Lower leg skin (tissue), 4 donors: ENCODE data around the gene TMPRSS3. TPM values are rescaled to one million over a fixed set of nuclear protein-coding genes. Genes with fewer than 3 reads are reported as not detected.

ENCODE experiments used
- DNase-seq, 2 donors: peaks; one replicate each; pipeline ENCODE4 v3.0.0-alpha.2; 2019; ENCODE audit warnings: low spot score in 2 of 2
- H3K4me3 ChIP-seq: fragments of 200-600 bp; sonication (generic); 2 replicates; pipeline ENCODE4 v1.5.1; 2017; ENCODE audit warnings: mild to moderate bottlenecking, low read depth; ENCODE audit not compliant: poor library complexity, severe bottlenecking
- POLR2A ChIP-seq, 2 donors: fragments of 450-650 bp; IDR thresholded peaks; one replicate each; pipeline ENCODE4 v1.6.1; 2016 to 2017; ENCODE audit warnings: antibody characterized with exemption in 2 of 2, mild to moderate bottlenecking in 1 of 2, moderate library complexity in 1 of 2
- WGBS, 2 donors: methylation state at CpG; one replicate each; pipeline ENCODE4 v1.1.5; 2018; 5-methylcytosine and 5-hydroxymethylcytosine counted together
- intact Hi-C: fragments of 100-400 bp; cut with DNase I; formaldehyde crosslinking; loops from one replicate; pipeline ENCODE4 v1.15.0; 2023; ENCODE audit warnings: low total_unique reads
- total RNA-seq, 4 donors: library from RNA; depleted of rRNA; stranded (reverse); fragments of >200 nt; gene quantifications; one replicate each; pipeline ENCODE4 v1.1.0, GENCODE V29; 2016
- TF ChIP-seq, protein P1 (sequence below), 3 donors: fragments of 450-650 bp; IDR thresholded peaks; one replicate each; pipeline ENCODE4 v1.5.1; 2016; ENCODE audit warnings: antibody characterized with exemption in 3 of 3, mild to moderate bottlenecking in 3 of 3, moderate library complexity in 2 of 3

The TMPRSS3 gene
- total RNA-seq, 4 donors from 2014 or later = 0.19 to 0.78 (median 0.36) TPM

DNA sequence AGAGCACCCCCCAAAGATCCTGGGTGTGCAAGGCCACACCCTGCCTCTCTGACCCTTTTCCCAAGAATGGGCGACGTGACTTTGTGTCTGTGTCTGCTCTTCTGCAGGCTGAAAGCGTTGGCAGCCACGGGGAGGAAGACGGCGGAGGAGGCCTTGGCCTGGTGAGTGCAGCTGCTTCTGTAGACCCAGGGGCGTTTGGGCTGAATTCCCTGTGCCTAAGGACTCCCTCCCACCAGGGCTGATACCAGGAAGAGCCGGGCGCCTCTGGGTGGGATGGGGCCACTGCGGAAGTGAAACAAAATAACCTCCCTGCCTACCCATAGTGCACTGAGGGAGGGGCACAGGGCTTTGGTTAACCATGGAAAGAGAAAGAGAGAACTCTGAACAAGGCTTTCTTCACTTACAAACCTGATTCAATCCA lies 10.4 kb upstream of the TMPRSS3 start:
- 70 to 78% methylated on average over 10 of the region's 10 CpGs for WGBS, 2 donors
- intact Hi-C loops = no loop called here
- DNase-seq = no peak
- H3K4me3 ChIP-seq = no peak overlapping the region
- TF ChIP-seq, protein P1, sequence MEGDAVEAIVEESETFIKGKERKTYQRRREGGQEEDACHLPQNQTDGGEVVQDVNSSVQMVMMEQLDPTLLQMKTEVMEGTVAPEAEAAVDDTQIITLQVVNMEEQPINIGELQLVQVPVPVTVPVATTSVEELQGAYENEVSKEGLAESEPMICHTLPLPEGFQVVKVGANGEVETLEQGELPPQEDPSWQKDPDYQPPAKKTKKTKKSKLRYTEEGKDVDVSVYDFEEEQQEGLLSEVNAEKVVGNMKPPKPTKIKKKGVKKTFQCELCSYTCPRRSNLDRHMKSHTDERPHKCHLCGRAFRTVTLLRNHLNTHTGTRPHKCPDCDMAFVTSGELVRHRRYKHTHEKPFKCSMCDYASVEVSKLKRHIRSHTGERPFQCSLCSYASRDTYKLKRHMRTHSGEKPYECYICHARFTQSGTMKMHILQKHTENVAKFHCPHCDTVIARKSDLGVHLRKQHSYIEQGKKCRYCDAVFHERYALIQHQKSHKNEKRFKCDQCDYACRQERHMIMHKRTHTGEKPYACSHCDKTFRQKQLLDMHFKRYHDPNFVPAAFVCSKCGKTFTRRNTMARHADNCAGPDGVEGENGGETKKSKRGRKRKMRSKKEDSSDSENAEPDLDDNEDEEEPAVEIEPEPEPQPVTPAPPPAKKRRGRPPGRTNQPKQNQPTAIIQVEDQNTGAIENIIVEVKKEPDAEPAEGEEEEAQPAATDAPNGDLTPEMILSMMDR (IDR thresholded peaks at IDR 0.05) = no peak
- TF ChIP-seq POLR2A (IDR thresholded peaks at IDR 0.05) = no peak

DNA sequence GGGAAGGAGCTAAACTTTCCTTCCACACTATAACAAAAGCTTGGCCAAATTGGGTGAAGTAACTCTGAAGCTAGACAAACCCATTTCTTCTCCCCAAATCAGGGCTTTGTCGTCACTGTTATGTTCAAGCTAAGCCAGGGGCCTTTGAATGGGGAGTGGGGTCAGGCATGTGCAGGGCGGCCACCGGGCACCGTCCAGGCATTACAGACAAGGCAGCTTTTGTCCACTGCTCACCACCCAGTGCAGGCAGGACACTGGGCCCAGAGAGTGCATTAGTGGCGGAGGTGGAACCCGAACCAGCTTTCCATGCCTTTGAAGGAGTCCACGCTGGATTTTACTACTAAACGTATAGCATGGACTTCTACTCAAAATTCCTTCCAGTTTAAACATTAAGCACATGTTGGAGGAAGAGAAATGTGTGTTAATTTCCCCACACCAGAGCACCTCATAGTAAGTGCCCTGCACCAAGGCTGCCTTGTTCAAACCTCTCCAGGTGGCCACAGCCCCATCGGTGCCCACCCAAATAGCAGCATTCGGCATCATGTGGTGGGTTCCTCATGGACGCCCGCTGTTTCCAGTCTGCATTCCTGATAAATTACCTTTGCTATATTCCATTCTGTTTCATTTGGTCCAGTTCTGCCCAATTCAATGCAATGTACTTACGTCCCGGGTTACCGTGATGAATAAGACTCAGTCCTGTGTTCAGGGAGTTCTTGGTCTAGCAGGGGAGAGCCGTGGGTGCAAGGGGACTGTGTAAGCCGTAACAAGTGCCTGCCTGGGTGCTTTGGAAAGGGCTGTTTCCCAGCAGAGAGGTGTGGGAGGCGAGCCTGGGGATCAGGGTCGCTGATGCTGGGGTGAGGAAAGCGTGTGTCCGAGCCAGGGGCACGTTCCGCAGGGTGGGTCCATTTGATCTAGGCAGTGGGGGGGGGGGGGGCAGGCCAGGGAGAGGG lies 9.5 kb upstream of the TMPRSS3 start:
- TF ChIP-seq POLR2A (IDR thresholded peaks at IDR 0.05) = no peak
- TF ChIP-seq, protein P1 (IDR thresholded peaks at IDR 0.05) = no peak
- intact Hi-C loops = no loop called here
- no peak overlapping the region for H3K4me3 ChIP-seq
- DNase-seq = no peak
- 93 to 96% methylated on average over 23 of the region's 23 CpGs for whole genome bisulfite sequencing, 2 donors

DNA sequence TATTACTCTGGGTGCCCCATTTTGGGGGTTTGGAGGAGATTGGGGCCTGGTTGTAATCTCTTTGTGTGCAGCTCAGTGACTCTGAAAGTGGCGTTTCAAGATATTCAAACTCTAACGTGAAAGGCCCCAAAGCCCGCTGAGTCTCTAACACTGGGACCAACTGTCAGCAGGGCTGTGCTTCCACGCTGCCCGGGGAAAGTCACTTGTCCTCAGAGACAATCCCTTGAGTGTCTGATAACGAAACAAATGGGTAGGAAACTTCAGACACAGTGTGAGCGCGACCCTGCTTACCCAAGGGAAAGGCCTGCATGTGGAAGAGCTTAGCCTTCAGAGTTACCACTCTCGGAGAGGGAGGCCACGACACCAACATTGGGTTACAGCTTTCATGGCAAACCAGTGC lies 8.7 kb upstream of the TMPRSS3 start:
- TF ChIP-seq POLR2A (IDR thresholded peaks at IDR 0.05) = no peak
- 80 to 87% methylated on average over 10 of the region's 10 CpGs for WGBS, 2 donors
- intact Hi-C loops = no loop called here
- H3K4me3 ChIP-seq = no peak overlapping the region
- DNase-seq = no peak

DNA sequence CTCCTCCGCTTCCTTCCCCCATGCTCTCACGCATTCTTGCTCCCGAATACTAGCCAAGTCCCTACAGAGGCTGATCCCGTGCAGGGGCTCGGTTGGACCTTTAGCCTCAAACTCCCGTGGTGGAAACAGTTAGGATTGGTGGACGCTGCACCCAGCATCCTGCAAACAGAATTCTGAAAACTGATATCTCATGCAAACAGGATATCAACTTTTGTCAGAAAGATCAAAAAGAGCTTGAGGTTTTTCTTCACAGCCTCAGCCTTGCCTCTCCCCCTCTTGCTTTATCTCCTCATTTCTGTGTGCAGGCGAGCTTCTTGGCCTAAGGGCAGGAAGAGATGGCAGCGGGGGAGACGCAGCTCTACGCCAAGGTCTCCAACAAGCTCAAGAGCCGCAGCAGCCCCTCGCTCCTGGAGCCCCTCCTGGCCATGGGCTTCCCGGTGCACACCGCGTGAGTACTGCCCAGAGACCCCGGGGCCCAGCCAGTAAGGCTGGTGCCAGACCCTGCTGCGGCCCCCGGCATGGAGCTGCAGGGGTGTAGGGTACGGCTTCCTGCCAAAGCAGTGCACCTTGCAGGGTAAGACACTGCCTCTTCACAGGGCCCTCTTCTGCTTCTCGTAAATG lies 7.9 kb upstream of the TMPRSS3 start, which contains the start of gene UBASH3A:
TSS of gene UBASH3A (plus strand) at position 292 of the 621 bp plus-strand sequence. CDS start at position 336, 44 bp downstream.
- 64 to 71% methylated on average over 17 to 20 of the region's 21 CpGs for WGBS, 2 donors
- DNase-seq = no peak
- no peak for TF ChIP-seq POLR2A (IDR thresholded peaks at IDR 0.05)
- TF ChIP-seq, protein P1 (IDR thresholded peaks at IDR 0.05) = no peak
- intact Hi-C loops = no loop called here
- no peak within 1 kb of the TSS for H3K4me3 ChIP-seq

DNA sequence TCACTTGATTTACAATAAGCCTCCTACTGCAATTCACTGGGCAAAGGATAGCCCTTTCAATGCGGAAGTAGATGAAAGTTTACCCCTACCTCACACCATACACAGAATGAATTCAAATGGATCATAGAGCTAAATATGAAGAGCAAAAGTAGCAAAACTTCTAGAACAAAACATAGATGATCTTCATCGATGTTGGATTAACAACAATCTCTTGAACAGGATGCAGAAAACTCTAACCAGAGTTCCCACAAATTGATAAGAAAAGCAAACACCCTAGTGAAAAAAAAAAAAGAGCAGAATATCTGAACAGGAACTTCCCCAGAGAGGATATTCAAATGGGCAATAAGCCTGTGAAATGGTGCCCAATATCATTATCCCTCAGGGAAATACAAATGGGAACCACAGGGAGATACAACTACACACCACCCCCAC lies 6.0 kb upstream of the TMPRSS3 start:
- 83 to 91% methylated on average over 2 of the region's 2 CpGs for WGBS, 2 donors
- no peak for DNase-seq
- TF ChIP-seq, protein P1 (IDR thresholded peaks at IDR 0.05) = no peak
- no peak for TF ChIP-seq POLR2A (IDR thresholded peaks at IDR 0.05)
- H3K4me3 ChIP-seq = no peak overlapping the region
- intact Hi-C loops = no loop called here

DNA sequence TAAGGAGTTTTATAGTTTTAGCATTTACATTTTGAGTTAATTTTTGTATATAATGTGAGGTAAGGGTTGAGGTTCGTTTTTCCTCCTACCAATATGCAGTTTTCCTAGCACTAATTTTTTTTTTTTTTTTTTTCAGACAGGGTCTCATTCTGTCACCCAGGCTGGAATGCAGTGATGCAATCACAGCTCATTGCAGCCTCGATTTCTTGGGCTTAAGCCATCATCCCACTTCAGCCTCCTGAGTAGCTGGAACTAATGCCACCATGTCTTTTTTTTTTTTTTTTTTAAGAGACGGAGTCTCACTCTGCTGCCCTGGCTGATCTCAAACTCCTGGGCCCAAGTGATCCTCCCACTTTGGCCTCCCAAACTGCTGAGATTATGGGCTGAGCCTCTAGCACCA lies 5.3 kb upstream of the TMPRSS3 start:
- H3K4me3 ChIP-seq = no peak overlapping the region
- no peak for DNase-seq
- TF ChIP-seq, protein P1 (IDR thresholded peaks at IDR 0.05) = no peak
- TF ChIP-seq POLR2A (IDR thresholded peaks at IDR 0.05) = no peak
- intact Hi-C loops = no loop called here
- WGBS, 2 donors = 50 to 52% methylated on average over 3 of the region's 3 CpGs
